ENCODE measurements around the gene R3HDM2. TPM values are rescaled to one million over a fixed set of nuclear protein-coding genes. Genes with fewer than 3 reads are reported as not detected.

R3HDM2 gene
- total and polyA plus RNA-seq, 2 experiments from 2014 or later: 13.4 to 28.7 TPM

DNA sequence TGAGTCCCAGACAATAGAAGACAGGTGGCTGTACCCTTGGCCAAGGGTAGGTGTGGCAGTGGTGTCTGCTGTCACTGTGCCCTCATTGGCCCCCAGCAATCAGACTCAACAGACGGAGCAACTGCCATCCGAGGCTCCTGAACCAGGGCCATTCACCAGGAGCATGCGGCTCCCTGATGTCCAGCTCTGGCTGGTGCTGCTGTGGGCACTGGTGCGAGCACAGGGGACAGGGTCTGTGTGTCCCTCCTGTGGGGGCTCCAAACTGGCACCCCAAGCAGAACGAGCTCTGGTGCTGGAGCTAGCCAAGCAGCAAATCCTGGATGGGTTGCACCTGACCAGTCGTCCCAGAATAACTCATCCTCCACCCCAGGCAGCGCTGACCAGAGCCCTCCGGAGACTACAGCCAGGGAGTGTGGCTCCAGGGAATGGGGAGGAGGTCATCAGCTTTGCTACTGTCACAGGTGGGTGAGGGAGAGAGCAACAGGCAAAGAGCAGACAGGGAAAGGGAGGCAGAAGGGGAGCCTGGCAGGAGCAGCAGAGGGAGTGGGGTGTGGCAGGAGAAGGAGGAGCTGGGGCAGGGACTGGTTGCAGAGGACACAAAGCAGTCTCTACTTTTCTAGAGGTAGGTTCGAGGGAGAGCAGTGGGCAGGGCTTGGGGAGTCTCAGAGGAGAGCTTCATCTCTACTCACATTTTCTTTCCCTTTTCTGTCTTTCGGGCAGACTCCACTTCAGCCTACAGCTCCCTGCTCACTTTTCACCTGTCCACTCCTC is 24.7 kb upstream of the R3HDM2 start:
- Histone ChIP-seq H3K4me3 (no peak overlapping the region), H3K36me3 (replicated peaks; ENCODE audit: insufficient read depth, low read depth) (no peaks in the 10 kb centered on the region), H3K9me3 (ENCODE audit: low read depth) (no peaks in the 10 kb centered on the region), H3K4me2 (peak overlapping the region; percentile 65), H4K20me1 (ENCODE audit: insufficient read depth, poor library complexity, severe bottlenecking) (no peaks in the 10 kb centered on the region), H3K79me2 (no peaks in the 10 kb centered on the region), H3K4me1 (ENCODE audit: insufficient read depth) (peaks cover 48% of the 10 kb centered on the region), H3K27ac (peak overlapping the region; percentile 91), H2AFZ (no peak overlapping the region), H3K27me3 (no peaks in the 10 kb centered on the region), H3K9me2 (replicated peaks; ENCODE audit: insufficient read depth) (no peaks in the 10 kb centered on the region)
- no peak for DNase-seq (ENCODE audit: low spot score)
- whole genome bisulfite sequencing (ENCODE audit: low lambda C conversion rate, missing lambda C conversion rate): 63% methylated on average over 10 of the region's 10 CpGs
- TF ChIP-seq EZH2 (IDR thresholded peaks at IDR 0.05; ENCODE audit: borderline replicate concordance): no peak
- TF ChIP-seq, protein P1, sequence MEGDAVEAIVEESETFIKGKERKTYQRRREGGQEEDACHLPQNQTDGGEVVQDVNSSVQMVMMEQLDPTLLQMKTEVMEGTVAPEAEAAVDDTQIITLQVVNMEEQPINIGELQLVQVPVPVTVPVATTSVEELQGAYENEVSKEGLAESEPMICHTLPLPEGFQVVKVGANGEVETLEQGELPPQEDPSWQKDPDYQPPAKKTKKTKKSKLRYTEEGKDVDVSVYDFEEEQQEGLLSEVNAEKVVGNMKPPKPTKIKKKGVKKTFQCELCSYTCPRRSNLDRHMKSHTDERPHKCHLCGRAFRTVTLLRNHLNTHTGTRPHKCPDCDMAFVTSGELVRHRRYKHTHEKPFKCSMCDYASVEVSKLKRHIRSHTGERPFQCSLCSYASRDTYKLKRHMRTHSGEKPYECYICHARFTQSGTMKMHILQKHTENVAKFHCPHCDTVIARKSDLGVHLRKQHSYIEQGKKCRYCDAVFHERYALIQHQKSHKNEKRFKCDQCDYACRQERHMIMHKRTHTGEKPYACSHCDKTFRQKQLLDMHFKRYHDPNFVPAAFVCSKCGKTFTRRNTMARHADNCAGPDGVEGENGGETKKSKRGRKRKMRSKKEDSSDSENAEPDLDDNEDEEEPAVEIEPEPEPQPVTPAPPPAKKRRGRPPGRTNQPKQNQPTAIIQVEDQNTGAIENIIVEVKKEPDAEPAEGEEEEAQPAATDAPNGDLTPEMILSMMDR (IDR thresholded peaks at IDR 0.05; ENCODE audit: poor library complexity): no peak
- no peak for TF ChIP-seq EZH2phosphoT487 (IDR thresholded peaks at IDR 0.05; ENCODE audit: low read depth, severe bottlenecking, unreplicated experiment)

DNA sequence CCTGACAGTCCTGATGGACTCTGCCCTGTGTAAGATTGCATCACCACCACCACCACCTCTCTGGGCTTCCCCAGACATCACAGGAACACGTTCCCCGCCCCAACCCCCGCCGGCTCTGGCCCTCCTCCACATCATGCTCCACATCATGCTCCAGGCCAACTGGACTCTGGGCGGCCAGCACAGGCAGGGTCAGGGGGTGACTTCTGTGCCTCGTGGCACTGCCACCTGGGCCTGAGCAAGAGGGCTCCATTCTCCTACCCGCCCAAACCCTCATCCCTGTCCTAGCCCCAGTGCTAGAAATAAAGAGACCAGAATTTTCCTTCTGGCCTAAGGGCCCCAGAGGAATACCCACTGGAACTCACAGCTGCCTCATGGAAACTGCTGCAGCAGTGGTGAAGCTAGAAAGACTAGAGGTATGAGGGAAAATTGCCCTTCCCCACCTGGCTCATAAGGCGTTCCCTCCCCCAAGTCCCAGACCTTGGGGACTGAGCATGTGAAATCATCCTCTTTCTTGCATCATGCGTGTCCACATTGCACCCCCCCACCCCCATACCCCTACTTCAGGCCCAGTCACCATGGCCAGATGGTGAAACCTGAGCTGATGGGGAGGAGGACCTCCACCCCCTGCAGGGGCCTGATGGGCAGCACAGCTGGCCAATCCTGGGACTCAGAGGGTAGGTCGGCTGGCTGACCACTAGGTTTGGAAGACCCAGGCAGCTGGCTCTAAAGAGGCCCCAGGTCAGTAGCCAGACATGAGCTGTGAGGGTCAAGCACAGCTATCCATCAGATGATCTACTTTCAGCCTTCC is 23.9 kb upstream of the R3HDM2 start, which contains the start of gene INHBE:
Gene INHBE, plus strand, starts transcription at position 742 of the 808 bp plus-strand sequence. CDS start 230 bp downstream, outside the sequence.
- peaks cover 48% of the 10 kb centered on the region for H3K4me1 ChIP-seq (ENCODE audit: insufficient read depth)
- H3K4me2 ChIP-seq: peak within 1 kb of the TSS; percentile 65
- no peak within 1 kb of the TSS for H3K4me3 ChIP-seq

DNA sequence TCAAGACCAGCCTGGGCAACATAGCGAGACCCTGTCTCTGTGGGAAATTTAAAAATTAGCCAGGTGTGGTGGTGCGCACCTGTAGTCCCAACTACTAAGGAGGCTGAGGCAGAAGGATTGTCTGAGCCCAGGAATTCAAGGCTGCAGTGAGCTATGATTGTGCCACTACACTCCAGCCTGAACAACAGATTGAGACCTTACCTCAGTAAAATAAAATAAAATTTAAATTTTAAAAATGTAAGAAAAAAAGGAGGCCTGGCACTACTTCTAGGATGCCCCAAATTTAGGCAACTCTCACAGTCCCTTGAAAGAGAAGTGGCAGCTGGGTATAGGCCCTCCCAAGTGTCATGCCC is 23.3 kb upstream of the R3HDM2 start:
- no peak overlapping the region for H2AFZ ChIP-seq
- H3K4me3 ChIP-seq: no peak overlapping the region
- H3K36me3 ChIP-seq (replicated peaks; ENCODE audit: insufficient read depth, low read depth): no peaks in the 10 kb centered on the region
- DNase-seq (ENCODE audit: low spot score): no peak
- no peaks in the 10 kb centered on the region for H3K27me3 ChIP-seq
- 92% methylated on average over 2 of the region's 2 CpGs for WGBS (ENCODE audit: low lambda C conversion rate, missing lambda C conversion rate)
- H4K20me1 ChIP-seq (ENCODE audit: insufficient read depth, poor library complexity, severe bottlenecking): no peaks in the 10 kb centered on the region
- no peaks in the 10 kb centered on the region for H3K9me2 ChIP-seq (replicated peaks; ENCODE audit: insufficient read depth)
- H3K4me2 ChIP-seq: no peak overlapping the region
- peaks cover 48% of the 10 kb centered on the region for H3K4me1 ChIP-seq (ENCODE audit: insufficient read depth)
- H3K79me2 ChIP-seq: no peaks in the 10 kb centered on the region
- H3K9me3 ChIP-seq (ENCODE audit: low read depth): no peaks in the 10 kb centered on the region
- peak overlapping the region; percentile 91 for H3K27ac ChIP-seq
- TF ChIP-seq EZH2 (IDR thresholded peaks at IDR 0.05; ENCODE audit: borderline replicate concordance): no peak
- TF ChIP-seq, protein P1 (IDR thresholded peaks at IDR 0.05; ENCODE audit: poor library complexity): no peak
- no peak for TF ChIP-seq EZH2phosphoT487 (IDR thresholded peaks at IDR 0.05; ENCODE audit: low read depth, severe bottlenecking, unreplicated experiment)

More for the DNA sequence above, 23.9 kb upstream of the R3HDM2 start, which contains the start of gene INHBE:
- Histone ChIP-seq H3K79me2 (no peaks in the 10 kb centered on the region), H3K9me3 (ENCODE audit: low read depth) (no peaks in the 10 kb centered on the region), H4K20me1 (ENCODE audit: insufficient read depth, poor library complexity, severe bottlenecking) (no peaks in the 10 kb centered on the region), H3K27me3 (no peaks in the 10 kb centered on the region), H3K9me2 (replicated peaks; ENCODE audit: insufficient read depth) (no peaks in the 10 kb centered on the region), H2AFZ (no peak within 1 kb of the TSS), H3K27ac (peak within 1 kb of the TSS; percentile 91), H3K36me3 (replicated peaks; ENCODE audit: insufficient read depth, low read depth) (no peaks in the 10 kb centered on the region)
- TF ChIP-seq EZH2 (IDR thresholded peaks at IDR 0.05; ENCODE audit: borderline replicate concordance) (no peak), EZH2phosphoT487 (IDR thresholded peaks at IDR 0.05; ENCODE audit: low read depth, severe bottlenecking, unreplicated experiment) (no peak)
- TF ChIP-seq, protein P1 (IDR thresholded peaks at IDR 0.05; ENCODE audit: poor library complexity): no peak
- 51% methylated on average over 7 of the region's 10 CpGs for WGBS (ENCODE audit: low lambda C conversion rate, missing lambda C conversion rate)
- peak; percentile 83 for DNase-seq (ENCODE audit: low spot score)
